Endothelial cell of umbilical vein (primary cell): ENCODE results near the gene EEF1G. TPM values are rescaled to one million over a fixed set of nuclear protein-coding genes. Genes with fewer than 3 reads are reported as not detected.

Experiments used
- BruUV-seq: library from RNA; stranded (reverse); fragments of 400-500 nt; replicated peaks from 2 replicates; lab custom pipeline; 2021; lab: Mats Ljungman, UMichigan
- CTCF ChIA-PET: fragments of 300-600, 350-600 bp; sonication (Branson Sonifier 250); formaldehyde crosslinking; loops from one replicate; lab custom pipeline; 2021; ENCODE audit warnings: antibody characterized with exemption, inconsistent platforms; lab: Charles Lee
- POLR2A ChIA-PET: fragments of 300-600, 350-600 bp; sonication (Branson Sonifier 250); formaldehyde crosslinking; loops from one replicate; lab custom pipeline; 2021; ENCODE audit warnings: antibody characterized with exemption, inconsistent platforms; lab: Charles Lee
- DNase-seq: peaks from one replicate; pipeline ENCODE4 v3.0.0-alpha.2; 2011; ENCODE audit warnings: low read depth, low spot score
- FAIRE-seq: peaks from 2 replicates; lab custom pipeline; 2011; peaks lifted over from hg19 to GRCh38; lab: Jason Lieb, UNC
- H2AFZ ChIP-seq: 2 replicates; pipeline ENCODE4 v1.6.0; 2012; ENCODE audit warnings: low read depth, low read length, control low read depth, inconsistent platforms
- H3K27ac ChIP-seq: 2 replicates; pipeline ENCODE4 v1.5.1; 2011; ENCODE audit warnings: low read depth, mild to moderate bottlenecking, control low read depth, low read length, moderate library complexity; ENCODE audit not compliant: insufficient read depth
- H3K27me3 ChIP-seq, 2 experiments: 2 replicates each; pipeline versions ENCODE4 v1.6.0 to v1.6.1; 2011; ENCODE audit warnings: low read length in 2 of 2, mixed read lengths in 1 of 2; ENCODE audit not compliant: control insufficient read depth in 2 of 2, insufficient read depth in 2 of 2
- H3K36me3 ChIP-seq, 2 experiments: 2 replicates in 1 of 2; 3 replicates in 1 of 2; pipeline ENCODE4 v1.5.1; 2011; ENCODE audit warnings: low read length in 2 of 2, mild to moderate bottlenecking in 1 of 2, moderate library complexity in 1 of 2; ENCODE audit not compliant: control insufficient read depth in 2 of 2, insufficient read depth in 2 of 2; ENCODE audit errors: extremely low read depth in 1 of 2
- H3K4me1 ChIP-seq: 3 replicates; pipeline ENCODE4 v1.5.1; 2011; ENCODE audit warnings: mild to moderate bottlenecking, low read length; ENCODE audit not compliant: control insufficient read depth, insufficient read depth; ENCODE audit errors: extremely low read depth
- H3K4me2 ChIP-seq: 2 replicates; pipeline ENCODE4 v1.6.1; 2011; ENCODE audit warnings: low read length, control low read depth, mixed read lengths; ENCODE audit not compliant: insufficient read depth
- H3K4me3 ChIP-seq, 3 experiments: fragments of 200-600 bp in 1 of 3; sonication (generic), shearing (Covaris generic) in 1 of 3; replicated peaks in 1 of 3; 2 replicates each; pipeline ENCODE4 v1.5.1; 2011 to 2016; ENCODE audit warnings: control low read depth in 3 of 3, low read length in 3 of 3, mild to moderate bottlenecking in 2 of 3, inconsistent platforms in 1 of 3, low read depth in 1 of 3, moderate library complexity in 1 of 3; ENCODE audit not compliant: insufficient read depth in 1 of 3
- H3K79me2 ChIP-seq: 2 replicates; pipeline ENCODE4 v1.6.0; 2012; ENCODE audit warnings: low read length, inconsistent platforms; ENCODE audit not compliant: control insufficient read depth, insufficient read depth
- H3K9ac ChIP-seq: replicated peaks from 2 replicates; pipeline ENCODE3; 2011; ENCODE audit warnings: low read length, control low read depth; ENCODE audit not compliant: insufficient read depth; ENCODE audit errors: extremely low read depth
- H3K9me1 ChIP-seq: replicated peaks from 3 replicates; pipeline ENCODE4 v1.6.0; 2011; ENCODE audit warnings: mild to moderate bottlenecking, low read length; ENCODE audit not compliant: control insufficient read depth, insufficient read depth; ENCODE audit errors: extremely low read depth
- H3K9me3 ChIP-seq: replicated peaks from 2 replicates; pipeline ENCODE4 v1.5.1; 2012; ENCODE audit warnings: low read length, inconsistent platforms; ENCODE audit not compliant: control insufficient read depth, insufficient read depth
- H4K20me1 ChIP-seq: replicated peaks from 2 replicates; pipeline ENCODE3; 2011; ENCODE audit warnings: mild to moderate bottlenecking, low read length; ENCODE audit not compliant: control insufficient read depth, insufficient read depth; ENCODE audit errors: extremely low read depth
- EZH2 ChIP-seq: IDR thresholded peaks from 2 replicates; pipeline ENCODE4 v1.6.1; 2012; ENCODE audit warnings: borderline replicate concordance, low read depth, mild to moderate bottlenecking, moderate library complexity, low read length, inconsistent platforms; ENCODE audit not compliant: severe bottlenecking
- FOS ChIP-seq: IDR thresholded peaks from 2 replicates; pipeline ENCODE4 v1.6.1; 2011; ENCODE audit warnings: mild to moderate bottlenecking, low read length, moderate library complexity, borderline replicate concordance; ENCODE audit not compliant: insufficient read depth
- GATA2 ChIP-seq: IDR thresholded peaks from 2 replicates; pipeline ENCODE4 v1.7.0; 2011; ENCODE audit warnings: low read depth, mild to moderate bottlenecking, moderate library complexity, mixed read lengths, low read length; ENCODE audit not compliant: insufficient read length, insufficient read depth
- JUN ChIP-seq: IDR thresholded peaks from 2 replicates; pipeline ENCODE4 v1.6.1; 2011; ENCODE audit warnings: borderline replicate concordance, low read depth; ENCODE audit not compliant: insufficient read length, insufficient read depth
- MYC ChIP-seq: IDR thresholded peaks from one replicate; pipeline ENCODE4 v1.6.1; 2011; ENCODE audit warnings: mild to moderate bottlenecking, low read depth, low read length
- POLR2A ChIP-seq: IDR thresholded peaks from 2 replicates; pipeline ENCODE4 v1.6.1; 2012; ENCODE audit warnings: low read depth, mild to moderate bottlenecking, control low read depth, low read length
- POLR2AphosphoS5 ChIP-seq: IDR thresholded peaks from 2 replicates; pipeline ENCODE4 v1.6.1; 2012; ENCODE audit warnings: low read depth, mild to moderate bottlenecking, control low read depth, low read length, moderate library complexity; ENCODE audit not compliant: insufficient read depth
- dilution Hi-C: fragments of 300-500 bp; cut with MboI; formaldehyde crosslinking; loops from one replicate; pipeline ENCODE4 v1.15.0; 2019; ENCODE audit warnings: low sequenced_read_pairs; ENCODE audit not compliant: extremely low pct_ligation_motif_present
- intact Hi-C: fragments of 100-400 bp; cut with micrococcal nuclease; formaldehyde crosslinking; loops from one replicate; pipeline ENCODE4 v1.10.0; 2022
- polyA plus RNA-seq, 4 experiments: library from polyadenylated mRNA; depleted of rRNA in 3 of 4; stranded (reverse) in 3 of 4; unstranded in 1 of 4; fragments of >200 nt; gene quantifications; 2 replicates each; pipeline versions ENCODE4 v1.2.1 to v1.2.3, GENCODE V29; 2011 to 2012; ENCODE audit warnings: missing spikeins in 1 of 4
- total RNA-seq: library from RNA; stranded (reverse); gene quantifications from 2 replicates; pipeline ENCODE4 v1.2.3, GENCODE V29; 2021
- TF ChIP-seq, protein P1 (sequence below): IDR thresholded peaks from 2 replicates; pipeline ENCODE4 v1.6.1; 2011; ENCODE audit not compliant: insufficient read depth, insufficient read length
- TF ChIP-seq, protein P2 (sequence below), 2 donors: IDR thresholded peaks; 1 replicate in 1 of 2; 2 replicates in 1 of 2; pipeline ENCODE4 v1.5.1; 2011; ENCODE audit warnings: low read length in 2 of 2, mild to moderate bottlenecking in 2 of 2, moderate library complexity in 2 of 2, control low read depth in 1 of 2, inconsistent platforms in 1 of 2, low read depth in 1 of 2; ENCODE audit not compliant: insufficient read depth in 1 of 2; ENCODE audit errors: extremely low read depth in 1 of 2

The EEF1G gene
- total and polyA plus RNA-seq, 2 donors (not counting 3 experiments of a cell fraction or from before 2014, with no cell fraction given), result 1,341 to 2,133 TPM

DNA sequence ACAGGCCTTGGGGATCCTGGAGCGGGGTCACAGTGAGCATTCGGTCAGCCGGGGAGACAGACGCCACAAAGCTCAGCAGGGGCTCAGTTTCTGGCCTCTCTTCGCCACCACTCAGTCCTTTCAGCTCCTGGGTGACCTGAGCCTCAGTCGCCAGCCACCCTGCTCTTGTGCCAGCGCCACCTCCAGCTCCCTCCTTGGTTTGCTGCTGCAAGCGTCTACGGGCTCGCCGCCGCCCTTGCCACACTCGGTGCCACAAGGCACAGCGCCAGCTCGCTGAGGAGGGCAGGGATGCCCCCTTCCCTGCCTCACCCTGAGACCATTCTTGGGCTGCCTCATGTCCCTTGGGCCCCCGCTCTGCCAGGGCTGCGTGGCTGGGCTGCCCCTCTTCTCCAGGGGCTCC, 1.5 kb upstream of the EEF1G start:
- Histone ChIP-seq H2AFZ (no peak overlapping the region), H3K27me3 (no peaks in the 10 kb centered on the region), H3K27ac (peak overlapping the region; percentile 99), H3K4me3 (peak overlapping the region; percentile 32 to 73 (median 50)), H3K9me3 (no peaks in the 10 kb centered on the region), H3K9me1 (no peaks in the 10 kb centered on the region), H3K36me3 (peaks cover 14 to 15% of the 10 kb centered on the region in 2 experiments), H3K4me1 (peaks cover 59% of the 10 kb centered on the region), H3K4me2 (peak overlapping the region; percentile 62), H4K20me1 (no peaks in the 10 kb centered on the region), H3K79me2 (peaks cover 54% of the 10 kb centered on the region), H3K9ac (peak overlapping the region; percentile 93)
- TF ChIP-seq POLR2AphosphoS5, result peak; percentile 45
- TF ChIP-seq JUN, result no peak
- TF ChIP-seq MYC, result no peak
- no peak for TF ChIP-seq FOS
- no peak for TF ChIP-seq EZH2
- TF ChIP-seq GATA2, result no peak
- peak; percentile 67 for TF ChIP-seq POLR2A
- TF ChIP-seq, protein P1, sequence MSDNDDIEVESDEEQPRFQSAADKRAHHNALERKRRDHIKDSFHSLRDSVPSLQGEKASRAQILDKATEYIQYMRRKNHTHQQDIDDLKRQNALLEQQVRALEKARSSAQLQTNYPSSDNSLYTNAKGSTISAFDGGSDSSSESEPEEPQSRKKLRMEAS, result no peak
- TF ChIP-seq, protein P2, sequence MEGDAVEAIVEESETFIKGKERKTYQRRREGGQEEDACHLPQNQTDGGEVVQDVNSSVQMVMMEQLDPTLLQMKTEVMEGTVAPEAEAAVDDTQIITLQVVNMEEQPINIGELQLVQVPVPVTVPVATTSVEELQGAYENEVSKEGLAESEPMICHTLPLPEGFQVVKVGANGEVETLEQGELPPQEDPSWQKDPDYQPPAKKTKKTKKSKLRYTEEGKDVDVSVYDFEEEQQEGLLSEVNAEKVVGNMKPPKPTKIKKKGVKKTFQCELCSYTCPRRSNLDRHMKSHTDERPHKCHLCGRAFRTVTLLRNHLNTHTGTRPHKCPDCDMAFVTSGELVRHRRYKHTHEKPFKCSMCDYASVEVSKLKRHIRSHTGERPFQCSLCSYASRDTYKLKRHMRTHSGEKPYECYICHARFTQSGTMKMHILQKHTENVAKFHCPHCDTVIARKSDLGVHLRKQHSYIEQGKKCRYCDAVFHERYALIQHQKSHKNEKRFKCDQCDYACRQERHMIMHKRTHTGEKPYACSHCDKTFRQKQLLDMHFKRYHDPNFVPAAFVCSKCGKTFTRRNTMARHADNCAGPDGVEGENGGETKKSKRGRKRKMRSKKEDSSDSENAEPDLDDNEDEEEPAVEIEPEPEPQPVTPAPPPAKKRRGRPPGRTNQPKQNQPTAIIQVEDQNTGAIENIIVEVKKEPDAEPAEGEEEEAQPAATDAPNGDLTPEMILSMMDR (IDR thresholded peaks at IDR 0.05; ENCODE audit: extremely low read depth in 1 of 2, insufficient read depth in 1 of 2, low read depth in 1 of 2, low read length in 2 of 2), result no peak
- no peak for DNase-seq
- BruUV-seq, result no TSS peak
- FAIRE-seq, result no peak
- intact Hi-C loops, result no loop called here
- ChIA-PET POLR2A (interaction anchor here (1.9 to 5.7 kb wide), 2 partner anchors 17 to 90 kb away, joined by 15 to 75 read pairs; partner anchors contain the start of genes C11orf98, CSKMT and TUT1), CTCF (interaction anchor here (0.6 to 2.8 kb wide), 9 partner anchors 16 to 180 kb away, joined by 3 to 18 read pairs (median 4); partner anchors contain the start of genes EML3, ROM1 and TUT1)
- dilution Hi-C loops, result no loop called here
